Measurements from ENCODE around the gene FOLR2. TPM values are rescaled to one million over a fixed set of nuclear protein-coding genes. Genes with fewer than 3 reads are reported as not detected.
"Not testable (repeated sequence)": the region's sequence is repeated elsewhere in the genome, so short reads cannot be mapped to it uniquely, and the experiment has no call there.

Gene FOLR2
- not detected in 2 replicates for total RNA-seq

- no peak for DNase-seq (ENCODE audit: extremely low read depth, low read depth, low spot score)
These were observed at the start of gene FOLR2 for GRCh38 chr11:72216638-72217037. FOLR2 (plus strand) TSS chr11:72216794; CDS start chr11:72218585, 1,791 bp downstream.

GRCh38 chr11:72169046-72169555 is 47.5 kb upstream of the FOLR2 start:
- not testable (repeated sequence) for DNase-seq (ENCODE audit: extremely low read depth, low read depth, low spot score)

- not testable (repeated sequence) for DNase-seq (ENCODE audit: extremely low read depth, low read depth, low spot score)
These were observed 46.8 kb upstream of the FOLR2 start for GRCh38 chr11:72169754-72170153.

GRCh38 chr11:72172043-72172442 is 44.6 kb upstream of the FOLR2 start:
- DNase-seq (ENCODE audit: extremely low read depth, low read depth, low spot score) = not testable (repeated sequence)

- DNase-seq (ENCODE audit: extremely low read depth, low read depth, low spot score) = no peak
These were observed 43.3 kb upstream of the FOLR2 start for GRCh38 chr11:72173291-72173690.

- no peak for DNase-seq (ENCODE audit: extremely low read depth, low read depth, low spot score)
These were observed 42.1 kb upstream of the FOLR2 start for GRCh38 chr11:72174302-72175070.

GRCh38 chr11:72177656-72178055 is 38.9 kb upstream of the FOLR2 start:
- DNase-seq (ENCODE audit: extremely low read depth, low read depth, low spot score) = no peak

GRCh38 chr11:72179049-72179803 is 37.4 kb upstream of the FOLR2 start:
- DNase-seq (ENCODE audit: extremely low read depth, low read depth, low spot score) = no peak

GRCh38 chr11:72179804-72180396 is 36.7 kb upstream of the FOLR2 start:
- DNase-seq (ENCODE audit: extremely low read depth, low read depth, low spot score) = no peak

- not testable (repeated sequence) for DNase-seq (ENCODE audit: extremely low read depth, low read depth, low spot score)
These were observed 35.6 kb upstream of the FOLR2 start for GRCh38 chr11:72180892-72181552.

- DNase-seq (ENCODE audit: extremely low read depth, low read depth, low spot score) = not testable (repeated sequence)
These were observed 35.0 kb upstream of the FOLR2 start for GRCh38 chr11:72181553-72181958.

- DNase-seq (ENCODE audit: extremely low read depth, low read depth, low spot score) = no peak
These were observed 28.3 kb upstream of the FOLR2 start for GRCh38 chr11:72188267-72188666.

GRCh38 chr11:72189455-72190250 is 26.9 kb upstream of the FOLR2 start:
- DNase-seq (ENCODE audit: extremely low read depth, low read depth, low spot score) = no peak

GRCh38 chr11:72190631-72191071 is 25.9 kb upstream of the FOLR2 start:
- no peak for DNase-seq (ENCODE audit: extremely low read depth, low read depth, low spot score)

GRCh38 chr11:72191961-72192381 is 24.6 kb upstream of the FOLR2 start, which contains the start of gene FOLR1:
FOLR1 (plus strand) TSS chr11:72192140; CDS start chr11:72192174, 34 bp downstream.
- DNase-seq (ENCODE audit: extremely low read depth, low read depth, low spot score) = no peak

- DNase-seq (ENCODE audit: extremely low read depth, low read depth, low spot score) = no peak
These were observed 20.9 kb upstream of the FOLR2 start for GRCh38 chr11:72195518-72196270.

- DNase-seq (ENCODE audit: extremely low read depth, low read depth, low spot score) = not testable (repeated sequence)
These were observed 15.1 kb upstream of the FOLR2 start for GRCh38 chr11:72201445-72201844.

- DNase-seq (ENCODE audit: extremely low read depth, low read depth, low spot score) = no peak
These were observed 14.0 kb upstream of the FOLR2 start for GRCh38 chr11:72202571-72202970.

GRCh38 chr11:72203163-72203562 is 13.4 kb upstream of the FOLR2 start:
- DNase-seq (ENCODE audit: extremely low read depth, low read depth, low spot score) = no peak

Data from glomerular endothelial cell (primary cell).